ENCODE measurements around the gene SLC4A4.

The SLC4A4 gene

DNA sequence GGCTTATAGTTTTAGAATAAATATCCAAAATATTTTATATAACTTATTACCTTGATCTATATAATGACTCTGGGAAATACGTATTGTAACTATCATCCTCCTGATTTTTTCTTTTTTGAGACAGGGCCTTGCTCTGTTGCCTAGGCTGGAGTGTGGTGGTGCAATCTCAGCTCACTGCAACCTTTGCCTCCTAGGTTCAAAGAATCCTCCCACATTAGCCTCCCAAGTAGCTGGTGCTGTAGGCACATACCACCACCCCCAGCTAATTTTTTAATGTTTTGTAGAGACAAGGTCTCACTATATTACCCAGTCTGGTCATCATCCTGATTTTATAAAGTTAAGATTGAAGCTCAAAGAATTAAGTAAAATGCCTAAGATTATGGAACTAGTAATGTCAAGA is 193.6 kb downstream of the SLC4A4 start:
- DNase-seq, result no peak
- H3K36me3 ChIP-seq, result no peaks in the 10 kb centered on the region
- H3K27me3 ChIP-seq (ENCODE audit: insufficient read depth, low read depth, severe bottlenecking), result no peaks in the 10 kb centered on the region
- H3K4me3 ChIP-seq (ENCODE audit: low read depth, low read length), result no peak overlapping the region
- TF ChIP-seq, protein P1, sequence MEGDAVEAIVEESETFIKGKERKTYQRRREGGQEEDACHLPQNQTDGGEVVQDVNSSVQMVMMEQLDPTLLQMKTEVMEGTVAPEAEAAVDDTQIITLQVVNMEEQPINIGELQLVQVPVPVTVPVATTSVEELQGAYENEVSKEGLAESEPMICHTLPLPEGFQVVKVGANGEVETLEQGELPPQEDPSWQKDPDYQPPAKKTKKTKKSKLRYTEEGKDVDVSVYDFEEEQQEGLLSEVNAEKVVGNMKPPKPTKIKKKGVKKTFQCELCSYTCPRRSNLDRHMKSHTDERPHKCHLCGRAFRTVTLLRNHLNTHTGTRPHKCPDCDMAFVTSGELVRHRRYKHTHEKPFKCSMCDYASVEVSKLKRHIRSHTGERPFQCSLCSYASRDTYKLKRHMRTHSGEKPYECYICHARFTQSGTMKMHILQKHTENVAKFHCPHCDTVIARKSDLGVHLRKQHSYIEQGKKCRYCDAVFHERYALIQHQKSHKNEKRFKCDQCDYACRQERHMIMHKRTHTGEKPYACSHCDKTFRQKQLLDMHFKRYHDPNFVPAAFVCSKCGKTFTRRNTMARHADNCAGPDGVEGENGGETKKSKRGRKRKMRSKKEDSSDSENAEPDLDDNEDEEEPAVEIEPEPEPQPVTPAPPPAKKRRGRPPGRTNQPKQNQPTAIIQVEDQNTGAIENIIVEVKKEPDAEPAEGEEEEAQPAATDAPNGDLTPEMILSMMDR (IDR thresholded peaks at IDR 0.05; ENCODE audit: low read depth, low read length), result no peak
- H3K27ac ChIP-seq, result no peak overlapping the region
- no peaks in the 10 kb centered on the region for H3K9me3 ChIP-seq (ENCODE audit: severe bottlenecking)

- Histone ChIP-seq H3K9me3 (ENCODE audit: severe bottlenecking) (no peaks in the 10 kb centered on the region), H3K36me3 (no peaks in the 10 kb centered on the region), H3K27ac (no peak overlapping the region), H3K27me3 (ENCODE audit: insufficient read depth, low read depth, severe bottlenecking) (no peaks in the 10 kb centered on the region), H3K4me3 (ENCODE audit: low read depth, low read length) (no peak overlapping the region)
- no peak for DNase-seq
- TF ChIP-seq, protein P1 (IDR thresholded peaks at IDR 0.05; ENCODE audit: low read depth, low read length), result no peak
Observed at GRCh38 chr4:71533121-71533520, 194.3 kb downstream of the SLC4A4 start.

- TF ChIP-seq, protein P1 (IDR thresholded peaks at IDR 0.05; ENCODE audit: low read depth, low read length), result no peak
- Histone ChIP-seq H3K36me3 (no peaks in the 10 kb centered on the region), H3K27ac (no peak overlapping the region), H3K9me3 (ENCODE audit: severe bottlenecking) (no peaks in the 10 kb centered on the region), H3K27me3 (ENCODE audit: insufficient read depth, low read depth, severe bottlenecking) (no peaks in the 10 kb centered on the region), H3K4me3 (ENCODE audit: low read depth, low read length) (no peak overlapping the region)
- DNase-seq, result no peak
Observed at GRCh38 chr4:71537551-71538065, 198.8 kb downstream of the SLC4A4 start.

- no peak overlapping the region for H3K4me3 ChIP-seq (ENCODE audit: low read depth, low read length)
- TF ChIP-seq, protein P1 (IDR thresholded peaks at IDR 0.05; ENCODE audit: low read depth, low read length), result no peak
- no peak for DNase-seq
- no peaks in the 10 kb centered on the region for H3K9me3 ChIP-seq (ENCODE audit: severe bottlenecking)
- H3K27ac ChIP-seq, result no peak overlapping the region
- no peaks in the 10 kb centered on the region for H3K27me3 ChIP-seq (ENCODE audit: insufficient read depth, low read depth, severe bottlenecking)
- H3K36me3 ChIP-seq, result no peaks in the 10 kb centered on the region
Observed at GRCh38 chr4:71538528-71538927, 199.7 kb downstream of the SLC4A4 start.

DNA sequence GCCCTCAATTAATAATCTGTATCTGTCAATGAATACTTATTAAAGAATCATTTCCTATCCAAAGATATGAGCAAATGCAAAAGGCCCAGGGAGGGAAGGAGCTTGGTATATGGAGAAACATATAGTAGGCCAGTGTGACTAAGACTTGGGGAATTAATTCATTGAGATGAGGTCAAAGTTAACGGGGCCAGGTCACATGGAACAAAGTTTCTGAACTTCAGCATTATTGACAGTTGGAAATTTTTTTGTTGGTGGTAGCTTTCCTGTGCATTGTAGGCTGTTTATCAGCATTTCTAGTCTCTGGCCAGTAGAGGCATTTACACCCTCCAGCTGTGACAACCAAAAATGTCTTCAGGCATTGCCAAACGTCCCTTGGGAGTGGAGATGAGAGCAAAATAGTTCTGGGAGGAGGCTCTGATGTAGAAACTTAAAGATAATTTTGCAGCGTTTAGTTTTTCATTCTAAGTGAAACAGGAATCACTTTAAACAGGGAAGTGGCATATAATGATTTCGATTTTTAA is 202.0 kb downstream of the SLC4A4 start:
- H3K9me3 ChIP-seq (ENCODE audit: severe bottlenecking), result no peaks in the 10 kb centered on the region
- TF ChIP-seq, protein P1 (IDR thresholded peaks at IDR 0.05; ENCODE audit: low read depth, low read length), result no peak
- H3K4me3 ChIP-seq (ENCODE audit: low read depth, low read length), result no peak overlapping the region
- no peaks in the 10 kb centered on the region for H3K27me3 ChIP-seq (ENCODE audit: insufficient read depth, low read depth, severe bottlenecking)
- no peak overlapping the region for H3K27ac ChIP-seq
- H3K36me3 ChIP-seq, result no peaks in the 10 kb centered on the region
- DNase-seq, result no peak

DNA sequence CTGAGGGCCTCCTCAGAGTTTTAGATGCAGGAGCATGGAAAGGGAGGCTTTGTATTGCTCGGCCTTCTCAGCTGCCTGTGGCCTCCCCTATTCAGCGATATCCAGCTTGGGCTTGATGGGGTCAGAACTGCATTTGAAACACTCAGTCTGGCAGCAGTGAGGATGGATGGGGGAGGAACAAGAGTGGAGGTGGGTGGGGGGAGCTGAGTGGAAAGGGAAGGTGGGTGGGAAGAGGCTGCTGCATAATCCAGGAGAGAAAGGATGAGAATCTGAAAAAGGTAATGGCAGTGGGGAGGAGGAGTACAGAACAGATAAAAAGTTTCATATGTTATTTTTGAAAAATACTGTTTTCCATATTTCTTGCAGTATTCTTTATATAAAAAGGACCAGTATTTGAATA is 202.7 kb downstream of the SLC4A4 start:
- H3K27ac ChIP-seq, result no peak overlapping the region

More for the DNA sequence above, 202.7 kb downstream of the SLC4A4 start:
- no peaks in the 10 kb centered on the region for H3K9me3 ChIP-seq (ENCODE audit: severe bottlenecking)
- TF ChIP-seq, protein P1 (IDR thresholded peaks at IDR 0.05; ENCODE audit: low read depth, low read length), result no peak
- no peaks in the 10 kb centered on the region for H3K36me3 ChIP-seq
- H3K4me3 ChIP-seq (ENCODE audit: low read depth, low read length), result no peak overlapping the region
- no peaks in the 10 kb centered on the region for H3K27me3 ChIP-seq (ENCODE audit: insufficient read depth, low read depth, severe bottlenecking)
- DNase-seq, result no peak

All from WERI-Rb-1 (cell line).